ENCODE measurements around the gene CLEC4D. TPM values are rescaled to one million over a fixed set of nuclear protein-coding genes. Genes with fewer than 3 reads are reported as not detected.

The CLEC4D gene
- total RNA-seq, 1 donor = not detected

DNA sequence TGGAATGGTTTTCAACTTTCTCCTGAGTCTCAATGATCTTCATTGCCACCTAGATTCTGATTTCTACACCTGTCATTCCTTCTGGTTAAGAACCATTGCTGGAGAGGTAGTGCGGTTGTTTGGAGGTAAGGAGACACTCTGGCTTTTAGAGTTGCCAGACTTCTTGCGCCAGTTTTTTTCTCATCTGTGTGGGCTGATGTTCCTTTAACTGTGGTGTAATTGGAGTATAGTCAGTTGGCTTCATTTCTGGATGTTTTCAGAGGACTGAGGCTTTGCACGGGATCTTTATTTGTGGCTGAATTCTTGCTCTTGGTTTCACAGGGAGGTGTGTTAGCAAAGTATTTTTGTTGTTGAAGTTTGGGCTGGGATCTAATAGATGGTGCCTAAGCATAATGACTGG, 5.7 kb upstream of the CLEC4D start:
- TF ChIP-seq, protein P1, sequence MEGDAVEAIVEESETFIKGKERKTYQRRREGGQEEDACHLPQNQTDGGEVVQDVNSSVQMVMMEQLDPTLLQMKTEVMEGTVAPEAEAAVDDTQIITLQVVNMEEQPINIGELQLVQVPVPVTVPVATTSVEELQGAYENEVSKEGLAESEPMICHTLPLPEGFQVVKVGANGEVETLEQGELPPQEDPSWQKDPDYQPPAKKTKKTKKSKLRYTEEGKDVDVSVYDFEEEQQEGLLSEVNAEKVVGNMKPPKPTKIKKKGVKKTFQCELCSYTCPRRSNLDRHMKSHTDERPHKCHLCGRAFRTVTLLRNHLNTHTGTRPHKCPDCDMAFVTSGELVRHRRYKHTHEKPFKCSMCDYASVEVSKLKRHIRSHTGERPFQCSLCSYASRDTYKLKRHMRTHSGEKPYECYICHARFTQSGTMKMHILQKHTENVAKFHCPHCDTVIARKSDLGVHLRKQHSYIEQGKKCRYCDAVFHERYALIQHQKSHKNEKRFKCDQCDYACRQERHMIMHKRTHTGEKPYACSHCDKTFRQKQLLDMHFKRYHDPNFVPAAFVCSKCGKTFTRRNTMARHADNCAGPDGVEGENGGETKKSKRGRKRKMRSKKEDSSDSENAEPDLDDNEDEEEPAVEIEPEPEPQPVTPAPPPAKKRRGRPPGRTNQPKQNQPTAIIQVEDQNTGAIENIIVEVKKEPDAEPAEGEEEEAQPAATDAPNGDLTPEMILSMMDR (IDR thresholded peaks at IDR 0.05; ENCODE audit: insufficient read depth, low read depth, low read length) = no peak
- no peak for DNase-seq (ENCODE audit: low read depth)
- no peak overlapping the region for H3K4me3 ChIP-seq (ENCODE audit: low read depth, low read length)

DNA sequence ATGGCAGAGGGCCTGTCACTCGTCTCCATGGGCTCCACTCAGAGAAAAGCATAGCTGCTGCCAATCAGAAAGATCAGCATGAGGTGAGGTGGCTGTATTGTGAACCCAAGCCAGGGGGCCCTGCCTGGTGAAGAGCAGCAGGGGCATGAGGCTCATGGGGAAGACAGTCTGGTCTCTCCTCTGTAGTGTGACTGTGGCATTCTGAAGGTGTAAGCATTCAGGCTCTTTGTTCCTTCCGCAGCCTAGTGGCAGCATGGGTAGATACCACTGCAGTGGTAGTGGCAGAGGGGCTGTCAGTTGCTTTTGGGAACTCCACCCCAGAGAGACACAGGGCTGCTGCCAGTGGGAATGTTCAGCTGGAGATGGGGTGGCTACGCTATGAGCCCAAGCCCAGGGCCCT, 5.1 kb upstream of the CLEC4D start:
- TF ChIP-seq, protein P1 (IDR thresholded peaks at IDR 0.05; ENCODE audit: insufficient read depth, low read depth, low read length) = no peak
- no peak for DNase-seq (ENCODE audit: low read depth)
- no peak overlapping the region for H3K4me3 ChIP-seq (ENCODE audit: low read depth, low read length)

DNA sequence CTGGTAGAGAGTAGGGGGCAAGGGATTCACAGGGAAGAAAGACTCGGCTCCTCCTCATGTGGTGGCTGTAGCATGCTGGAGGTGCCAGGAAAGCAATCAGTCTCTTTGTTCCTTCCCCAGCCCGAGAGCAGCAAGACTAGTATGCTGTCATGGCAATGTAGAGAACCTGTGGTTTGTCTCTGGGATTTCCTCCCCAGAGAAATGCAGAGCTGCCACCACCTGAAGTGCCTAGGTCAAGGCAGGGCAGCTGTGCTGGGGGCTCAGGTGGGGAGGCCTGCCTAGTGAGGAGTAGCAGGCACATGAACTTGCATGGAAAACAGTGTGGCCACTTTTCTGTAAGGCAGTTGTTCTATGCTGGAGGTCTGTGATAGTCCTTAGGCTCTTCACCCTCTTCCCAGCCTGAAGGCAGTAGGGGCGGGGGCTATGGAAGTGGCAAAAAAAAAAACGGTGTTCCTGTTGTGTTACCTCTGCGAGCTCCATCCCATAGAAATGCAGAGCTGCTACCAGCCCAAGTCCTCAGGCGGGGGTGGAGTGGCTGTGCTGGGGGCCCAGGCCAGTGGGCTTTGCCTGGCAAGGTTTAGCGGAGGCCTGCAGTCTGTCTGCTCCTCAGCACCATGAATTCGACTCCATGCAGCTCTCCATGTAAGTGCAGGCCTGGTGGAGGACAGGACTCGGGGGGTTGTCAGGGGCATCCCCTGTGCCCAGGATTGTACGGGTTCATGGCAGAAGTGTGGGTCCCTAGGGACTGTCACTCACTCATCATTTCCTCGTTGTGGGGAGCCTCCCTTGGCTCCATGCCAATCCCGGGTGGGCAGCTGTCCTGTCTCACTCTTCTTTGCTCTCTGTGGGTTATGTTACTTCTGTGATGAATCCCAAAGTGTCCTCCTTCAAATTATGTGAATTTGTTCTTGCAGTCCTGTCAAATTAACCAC, 4.1 kb upstream of the CLEC4D start:
- TF ChIP-seq, protein P1 (IDR thresholded peaks at IDR 0.05; ENCODE audit: insufficient read depth, low read depth, low read length) = no peak
- DNase-seq (ENCODE audit: low read depth) = no peak
- H3K4me3 ChIP-seq (ENCODE audit: low read depth, low read length) = no peak overlapping the region

DNA sequence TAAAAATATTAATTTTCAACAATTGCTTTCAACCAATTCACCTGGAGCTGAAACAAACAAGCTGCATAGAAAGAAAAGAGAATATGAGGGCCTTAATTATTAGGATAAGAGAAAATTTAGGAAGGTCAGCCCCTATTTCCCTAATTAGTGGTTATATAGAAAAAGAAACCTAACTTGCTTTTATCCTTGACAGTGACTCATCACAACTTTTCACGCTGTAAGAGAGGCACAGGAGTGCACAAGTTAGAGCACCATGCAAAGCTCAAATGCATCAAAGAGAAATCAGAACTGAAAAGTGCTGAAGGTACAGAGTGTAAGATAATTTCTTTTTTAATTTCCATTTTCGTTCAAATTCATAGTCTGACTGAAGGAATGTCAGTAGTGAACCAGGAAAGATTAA, 4.7 kb downstream of the CLEC4D start:
- TF ChIP-seq, protein P1 (IDR thresholded peaks at IDR 0.05; ENCODE audit: insufficient read depth, low read depth, low read length) = no peak
- H3K4me3 ChIP-seq (ENCODE audit: low read depth, low read length) = no peak overlapping the region
- no peak for DNase-seq (ENCODE audit: low read depth)

DNA sequence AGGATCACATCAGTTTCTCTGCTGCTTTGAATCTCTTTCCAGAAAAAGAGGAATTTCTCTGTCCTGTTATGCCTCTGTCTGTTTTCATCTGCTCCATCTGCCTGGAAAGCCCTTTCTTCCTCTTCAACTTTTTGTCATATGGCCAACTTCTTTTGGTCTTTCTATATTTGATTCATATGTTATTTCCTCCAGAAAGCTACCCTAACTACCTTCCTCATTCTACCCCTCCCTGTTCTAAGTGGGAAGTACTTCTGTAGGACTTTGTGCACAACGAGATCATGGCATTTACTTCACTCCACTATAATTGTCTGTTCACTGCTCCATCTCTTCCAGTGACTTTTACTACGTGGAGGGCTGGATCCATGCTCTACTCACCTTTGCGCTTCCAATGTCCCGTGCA, 5.9 kb downstream of the CLEC4D start:
- TF ChIP-seq, protein P1 (IDR thresholded peaks at IDR 0.05; ENCODE audit: insufficient read depth, low read depth, low read length) = no peak
- DNase-seq (ENCODE audit: low read depth) = no peak
- H3K4me3 ChIP-seq (ENCODE audit: low read depth, low read length) = no peak overlapping the region

DNA sequence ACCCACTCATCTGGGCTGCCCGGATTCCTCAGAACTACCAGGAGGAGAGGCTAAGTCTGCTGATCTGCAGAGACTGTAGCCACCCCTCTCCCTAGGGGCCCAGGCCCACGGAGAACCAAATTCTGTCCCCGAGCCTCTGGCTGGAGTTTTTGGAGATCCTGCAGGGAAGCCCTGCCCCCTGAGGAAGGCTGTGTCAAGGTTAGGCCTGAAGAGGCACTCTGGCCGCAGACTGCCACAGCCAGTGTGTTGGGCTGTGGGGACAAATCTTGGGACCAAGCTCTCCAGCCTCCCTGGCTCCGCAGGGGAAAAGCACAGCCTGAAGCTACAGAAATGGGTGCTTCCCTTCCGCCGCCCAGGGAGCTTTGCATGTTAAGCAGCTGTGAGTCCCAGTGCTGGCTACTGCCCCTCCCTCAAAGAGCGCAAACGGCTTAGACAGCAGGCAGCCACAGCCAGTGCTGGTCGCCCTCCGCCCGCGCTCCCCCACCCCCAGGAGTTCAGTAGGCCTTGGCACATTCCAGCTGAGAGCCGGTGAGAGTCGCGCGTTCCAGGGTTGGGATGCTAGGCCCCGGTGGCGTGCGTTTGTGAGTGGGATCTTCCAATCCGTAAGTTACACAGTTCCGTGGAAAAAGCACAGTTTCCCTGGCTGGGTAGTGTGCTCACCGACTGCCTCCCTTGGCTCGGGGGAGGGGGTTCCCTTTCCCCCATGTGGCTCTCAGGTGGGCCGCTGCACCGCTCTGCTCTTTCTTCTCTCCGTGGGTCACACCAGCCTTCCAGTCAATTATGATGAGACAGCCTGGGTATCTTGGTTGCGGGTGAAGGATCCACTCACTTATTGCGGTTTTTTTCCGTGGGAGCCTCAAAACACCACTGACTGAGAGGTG, 14.2 kb downstream of the CLEC4D start:
- TF ChIP-seq, protein P1 (IDR thresholded peaks at IDR 0.05; ENCODE audit: insufficient read depth, low read depth, low read length) = no peak
- no peak overlapping the region for H3K4me3 ChIP-seq (ENCODE audit: low read depth, low read length)
- DNase-seq (ENCODE audit: low read depth) = no peak

Measured in fibroblast of villous mesenchyme (primary cell).